ENCODE results near the gene NOXA1.

Gene NOXA1

GRCh38 chr9:137387891-137388560, 35.2 kb upstream of the NOXA1 start:
- in situ Hi-C loops (cut with HindIII; ENCODE audit: low sequenced_read_pairs): no loop called here

GRCh38 chr9:137388589-137389427, 34.4 kb upstream of the NOXA1 start:
- in situ Hi-C loops (cut with HindIII; ENCODE audit: low sequenced_read_pairs): no loop called here

GRCh38 chr9:137389428-137389746, 33.8 kb upstream of the NOXA1 start:
- in situ Hi-C loops (cut with HindIII; ENCODE audit: low sequenced_read_pairs): no loop called here

GRCh38 chr9:137390553-137391410, 32.4 kb upstream of the NOXA1 start:
- in situ Hi-C loops (cut with HindIII; ENCODE audit: low sequenced_read_pairs): no loop called here

GRCh38 chr9:137391411-137391754, 31.8 kb upstream of the NOXA1 start:
- in situ Hi-C loops (cut with HindIII; ENCODE audit: low sequenced_read_pairs): no loop called here

GRCh38 chr9:137392232-137393007, 30.8 kb upstream of the NOXA1 start:
- in situ Hi-C loops (cut with HindIII; ENCODE audit: low sequenced_read_pairs): no loop called here

- in situ Hi-C loops (cut with HindIII; ENCODE audit: low sequenced_read_pairs): no loop called here
These were observed 29.7 kb upstream of the NOXA1 start for GRCh38 chr9:137393176-137394150.

- in situ Hi-C loops (cut with HindIII; ENCODE audit: low sequenced_read_pairs): no loop called here
These were observed 28.1 kb upstream of the NOXA1 start for GRCh38 chr9:137394866-137395665.

- in situ Hi-C loops (cut with HindIII; ENCODE audit: low sequenced_read_pairs): no loop called here
These were observed 27.6 kb upstream of the NOXA1 start for GRCh38 chr9:137395666-137396010.

- in situ Hi-C loops (cut with HindIII; ENCODE audit: low sequenced_read_pairs): no loop called here
These were observed 27.0 kb upstream of the NOXA1 start for GRCh38 chr9:137396227-137396626.

GRCh38 chr9:137396634-137397367, 26.4 kb upstream of the NOXA1 start:
- in situ Hi-C loops (cut with HindIII; ENCODE audit: low sequenced_read_pairs): no loop called here

- in situ Hi-C loops (cut with HindIII; ENCODE audit: low sequenced_read_pairs): no loop called here
These were observed 25.3 kb upstream of the NOXA1 start for GRCh38 chr9:137397675-137398423.

- in situ Hi-C loops (cut with HindIII; ENCODE audit: low sequenced_read_pairs): no loop called here
These were observed 24.4 kb upstream of the NOXA1 start for GRCh38 chr9:137398561-137399468.

- in situ Hi-C loops (cut with HindIII; ENCODE audit: low sequenced_read_pairs): no loop called here
These were observed 20.4 kb upstream of the NOXA1 start for GRCh38 chr9:137402746-137403145.

GRCh38 chr9:137403269-137403668, 19.9 kb upstream of the NOXA1 start:
- in situ Hi-C loops (cut with HindIII; ENCODE audit: low sequenced_read_pairs): no loop called here

- in situ Hi-C loops (cut with HindIII; ENCODE audit: low sequenced_read_pairs): no loop called here
These were observed 18.1 kb upstream of the NOXA1 start for GRCh38 chr9:137404961-137405567.

All from endothelial cell of hepatic sinusoid (primary cell).